ENCODE measurements around the gene ARMS2. TPM values are rescaled to one million over a fixed set of nuclear protein-coding genes. Genes with fewer than 3 reads are reported as not detected.

ARMS2 gene
- total RNA-seq, 1 donor, result not detected

- H3K4me3 ChIP-seq (ENCODE audit: insufficient read depth, low read length), result no peak overlapping the region
- H3K36me3 ChIP-seq (ENCODE audit: insufficient read depth, low read length), result peaks cover 5% of the 10 kb centered on the region
- H3K79me2 ChIP-seq (ENCODE audit: insufficient read depth, low read length), result peaks cover 80% of the 10 kb centered on the region
- H3K27me3 ChIP-seq (ENCODE audit: insufficient read depth, low read length), result no peaks in the 10 kb centered on the region
- no peak overlapping the region for H2AFZ ChIP-seq (ENCODE audit: low read length)
- H4K20me1 ChIP-seq (ENCODE audit: insufficient read depth, low read length), result peaks cover 50% of the 10 kb centered on the region
- H3K27ac ChIP-seq (ENCODE audit: low read depth, low read length), result no peak overlapping the region
- H3K9me3 ChIP-seq (ENCODE audit: low read depth, low read length), result no peaks in the 10 kb centered on the region
- no peak overlapping the region for H3K4me2 ChIP-seq (ENCODE audit: insufficient read depth, low read length)
- no peak for DNase-seq (ENCODE audit: insufficient read length, low spot score, missing footprints)
- H3K4me1 ChIP-seq (ENCODE audit: insufficient read depth, low read length), result peaks cover 37% of the 10 kb centered on the region
- TF ChIP-seq CTCF (IDR thresholded peaks at IDR 0.05; ENCODE audit: extremely low read depth, low read depth, low read length), result no peak
Observed at GRCh38 chr10:122467701-122468100, 13.2 kb downstream of the ARMS2 start.

- TF ChIP-seq CTCF (IDR thresholded peaks at IDR 0.05; ENCODE audit: extremely low read depth, low read depth, low read length), result no peak
- Histone ChIP-seq H3K4me2 (ENCODE audit: insufficient read depth, low read length) (peak overlapping the region; percentile 61), H3K27me3 (ENCODE audit: insufficient read depth, low read length) (no peaks in the 10 kb centered on the region), H3K9me3 (ENCODE audit: low read depth, low read length) (no peaks in the 10 kb centered on the region), H3K4me1 (ENCODE audit: insufficient read depth, low read length) (peaks cover 35% of the 10 kb centered on the region), H4K20me1 (ENCODE audit: insufficient read depth, low read length) (peaks cover 43% of the 10 kb centered on the region), H3K4me3 (ENCODE audit: insufficient read depth, low read length) (peak overlapping the region; percentile 25), H3K79me2 (ENCODE audit: insufficient read depth, low read length) (peaks cover 80% of the 10 kb centered on the region), H2AFZ (ENCODE audit: low read length) (no peak overlapping the region), H3K36me3 (ENCODE audit: insufficient read depth, low read length) (peaks cover 5% of the 10 kb centered on the region), H3K27ac (ENCODE audit: low read depth, low read length) (peak overlapping the region; percentile 69)
- DNase-seq (ENCODE audit: insufficient read length, low spot score, missing footprints), result peak; percentile 50
Observed at GRCh38 chr10:122468307-122468925, 14.0 kb downstream of the ARMS2 start.

GRCh38 chr10:122468926-122469781, 14.7 kb downstream of the ARMS2 start:
- Histone ChIP-seq H3K36me3 (ENCODE audit: insufficient read depth, low read length) (peaks cover 5% of the 10 kb centered on the region), H4K20me1 (ENCODE audit: insufficient read depth, low read length) (peaks cover 35% of the 10 kb centered on the region), H3K4me3 (ENCODE audit: insufficient read depth, low read length) (peak overlapping the region; percentile 26), H3K4me1 (ENCODE audit: insufficient read depth, low read length) (peaks cover 29% of the 10 kb centered on the region), H3K9me3 (ENCODE audit: low read depth, low read length) (no peaks in the 10 kb centered on the region), H3K27ac (ENCODE audit: low read depth, low read length) (peak overlapping the region; percentile 74), H3K79me2 (ENCODE audit: insufficient read depth, low read length) (peaks cover 80% of the 10 kb centered on the region), H3K4me2 (ENCODE audit: insufficient read depth, low read length) (peak overlapping the region; percentile 62), H2AFZ (ENCODE audit: low read length) (no peak overlapping the region), H3K27me3 (ENCODE audit: insufficient read depth, low read length) (no peaks in the 10 kb centered on the region)
- TF ChIP-seq CTCF (IDR thresholded peaks at IDR 0.05; ENCODE audit: extremely low read depth, low read depth, low read length), result peak; percentile 21
- DNase-seq (ENCODE audit: insufficient read length, low spot score, missing footprints), result peak; percentile 96

GRCh38 chr10:122469848-122470247, 15.4 kb downstream of the ARMS2 start:
- Histone ChIP-seq H3K27ac (ENCODE audit: low read depth, low read length) (peak overlapping the region; percentile 74), H3K79me2 (ENCODE audit: insufficient read depth, low read length) (peaks cover 80% of the 10 kb centered on the region), H3K4me2 (ENCODE audit: insufficient read depth, low read length) (no peak overlapping the region), H3K4me1 (ENCODE audit: insufficient read depth, low read length) (peaks cover 30% of the 10 kb centered on the region), H3K9me3 (ENCODE audit: low read depth, low read length) (no peaks in the 10 kb centered on the region), H4K20me1 (ENCODE audit: insufficient read depth, low read length) (peaks cover 28% of the 10 kb centered on the region), H3K27me3 (ENCODE audit: insufficient read depth, low read length) (no peaks in the 10 kb centered on the region), H2AFZ (ENCODE audit: low read length) (no peak overlapping the region), H3K36me3 (ENCODE audit: insufficient read depth, low read length) (peaks cover 5% of the 10 kb centered on the region), H3K4me3 (ENCODE audit: insufficient read depth, low read length) (no peak overlapping the region)
- DNase-seq (ENCODE audit: insufficient read length, low spot score, missing footprints), result no peak
- no peak for TF ChIP-seq CTCF (IDR thresholded peaks at IDR 0.05; ENCODE audit: extremely low read depth, low read depth, low read length)
